Measurements from ENCODE around the gene CLEC4C. TPM values are rescaled to one million over a fixed set of nuclear protein-coding genes. Genes with fewer than 3 reads are reported as not detected.

The CLEC4C gene
- total and polyA plus RNA-seq, 10 of the 15 experiments (the other 5 are each of a cell fraction or from before 2014, with no cell fraction given): 0.38 to 12.2 (median 4.6) TPM

DNA sequence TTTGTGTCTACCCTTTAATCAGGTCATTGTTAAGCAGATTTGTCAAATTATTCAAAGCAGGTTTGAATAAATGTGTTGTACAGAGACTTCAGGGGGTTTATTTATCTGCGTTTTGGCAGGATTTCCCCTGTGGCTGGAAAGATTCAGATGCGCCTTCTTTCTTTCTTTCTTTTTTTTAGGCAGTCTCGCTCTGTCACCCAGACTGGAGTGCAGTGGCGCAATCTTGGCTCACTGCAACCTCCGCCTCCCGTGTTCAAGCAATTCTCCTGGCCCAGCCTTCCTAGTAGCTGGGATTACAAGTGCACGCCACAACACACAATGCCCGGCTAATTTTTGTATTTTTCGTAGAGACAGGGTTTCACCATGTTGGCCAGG, 11.6 kb upstream of the CLEC4C start:
- no peak overlapping the region for H3K9ac ChIP-seq (ENCODE audit: control insufficient read depth, insufficient read depth, low read length)
- ChIA-PET SMC1A (ENCODE audit: uncharacterized antibody, unreplicated experiment) (no interaction called here), RAD21 (ENCODE audit: unreplicated experiment) (interaction anchor here (0.7 kb wide), 1 partner anchor 139 kb away, joined by 3 read pairs; no protein-coding TSS in a partner anchor), POLR2A (no interaction called here), CTCF (interaction anchor here (0.9 kb wide), 1 partner anchor 116 kb away, joined by 3 read pairs; no protein-coding TSS in a partner anchor)
- intact Hi-C loops (cut with micrococcal nuclease; ENCODE audit: unreplicated experiment) (no loop called here), in situ Hi-C loops (cut with MboI) (no loop called here)
- H3K4me3 ChIP-seq: no peak overlapping the region
- DNase-seq (ENCODE audit: low read depth, low spot score) (no peak), ATAC-seq (no peak), FAIRE-seq (no peak)
- H3K27ac ChIP-seq (ENCODE audit: control insufficient read depth, insufficient read depth): no peak overlapping the region
- H3K79me2 ChIP-seq (ENCODE audit: control insufficient read depth, insufficient read depth, low read length): no peaks in the 10 kb centered on the region
- H3K4me2 ChIP-seq (ENCODE audit: control insufficient read depth, insufficient read depth): no peak overlapping the region
- BruUV-seq (replicated peaks): no TSS peak
- H3K27me3 ChIP-seq (replicated peaks in 1 of 2; ENCODE audit: control insufficient read depth in 2 of 2, insufficient read depth in 2 of 2, low read length in 1 of 2): no peaks in the 10 kb centered on the region
- H3K4me1 ChIP-seq (ENCODE audit: control insufficient read depth, insufficient read depth, low read length): peaks cover 2% of the 10 kb centered on the region; the same call in 1 of the 2 replicates
- no peaks in the 10 kb centered on the region for H3K9me3 ChIP-seq (replicated peaks; ENCODE audit: control insufficient read depth, insufficient read depth, low read length)
- H4K20me1 ChIP-seq (ENCODE audit: control insufficient read depth, insufficient read depth): no peaks in the 10 kb centered on the region
- H2AFZ ChIP-seq (ENCODE audit: control insufficient read depth, low read depth, low read length): no peak overlapping the region
- 51% methylated on average over 9 of the region's 9 CpGs for WGBS (ENCODE audit: insufficient coverage, insufficient replicate concordance, low lambda C conversion rate, missing lambda C conversion rate)
- no peaks in the 10 kb centered on the region for H3K36me3 ChIP-seq (ENCODE audit: control insufficient read depth in 2 of 2, insufficient read depth in 2 of 2, low read length in 1 of 2)
- TF ChIP-seq SUPT20H (IDR thresholded peaks at IDR 0.05; ENCODE audit: borderline replicate concordance, control insufficient read depth, low read depth, low read length) (no peak), EP300 (IDR thresholded peaks at IDR 0.05; ENCODE audit: borderline replicate concordance in 1 of 2, control insufficient read depth in 1 of 2, low read depth in 2 of 2, low read length in 2 of 2) (no peak), MEF2A (IDR thresholded peaks at IDR 0.05; ENCODE audit: insufficient read depth, low read depth, low read length) (no peak), CBFB (IDR thresholded peaks at IDR 0.05; ENCODE audit: low read depth) (no peak), ZNF207 (IDR thresholded peaks at IDR 0.05; ENCODE audit: borderline replicate concordance) (no peak), ZNF622 (IDR thresholded peaks at IDR 0.05) (no peak), MTA3 (IDR thresholded peaks at IDR 0.05; ENCODE audit: borderline replicate concordance, low read length) (no peak), HCFC1 (IDR thresholded peaks at IDR 0.05; ENCODE audit: low read length) (no peak), SMAD1 (IDR thresholded peaks at IDR 0.05; ENCODE audit: low read depth, partially characterized antibody) (no peak), SP1 (IDR thresholded peaks at IDR 0.05; ENCODE audit: low read depth, low read length) (no peak)
- TF ChIP-seq, protein P1, sequence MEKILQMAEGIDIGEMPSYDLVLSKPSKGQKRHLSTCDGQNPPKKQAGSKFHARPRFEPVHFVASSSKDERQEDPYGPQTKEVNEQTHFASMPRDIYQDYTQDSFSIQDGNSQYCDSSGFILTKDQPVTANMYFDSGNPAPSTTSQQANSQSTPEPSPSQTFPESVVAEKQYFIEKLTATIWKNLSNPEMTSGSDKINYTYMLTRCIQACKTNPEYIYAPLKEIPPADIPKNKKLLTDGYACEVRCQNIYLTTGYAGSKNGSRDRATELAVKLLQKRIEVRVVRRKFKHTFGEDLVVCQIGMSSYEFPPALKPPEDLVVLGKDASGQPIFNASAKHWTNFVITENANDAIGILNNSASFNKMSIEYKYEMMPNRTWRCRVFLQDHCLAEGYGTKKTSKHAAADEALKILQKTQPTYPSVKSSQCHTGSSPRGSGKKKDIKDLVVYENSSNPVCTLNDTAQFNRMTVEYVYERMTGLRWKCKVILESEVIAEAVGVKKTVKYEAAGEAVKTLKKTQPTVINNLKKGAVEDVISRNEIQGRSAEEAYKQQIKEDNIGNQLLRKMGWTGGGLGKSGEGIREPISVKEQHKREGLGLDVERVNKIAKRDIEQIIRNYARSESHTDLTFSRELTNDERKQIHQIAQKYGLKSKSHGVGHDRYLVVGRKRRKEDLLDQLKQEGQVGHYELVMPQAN (conservative IDR thresholded peaks at IDR 0.05): no peak
- TF ChIP-seq, protein P2, sequence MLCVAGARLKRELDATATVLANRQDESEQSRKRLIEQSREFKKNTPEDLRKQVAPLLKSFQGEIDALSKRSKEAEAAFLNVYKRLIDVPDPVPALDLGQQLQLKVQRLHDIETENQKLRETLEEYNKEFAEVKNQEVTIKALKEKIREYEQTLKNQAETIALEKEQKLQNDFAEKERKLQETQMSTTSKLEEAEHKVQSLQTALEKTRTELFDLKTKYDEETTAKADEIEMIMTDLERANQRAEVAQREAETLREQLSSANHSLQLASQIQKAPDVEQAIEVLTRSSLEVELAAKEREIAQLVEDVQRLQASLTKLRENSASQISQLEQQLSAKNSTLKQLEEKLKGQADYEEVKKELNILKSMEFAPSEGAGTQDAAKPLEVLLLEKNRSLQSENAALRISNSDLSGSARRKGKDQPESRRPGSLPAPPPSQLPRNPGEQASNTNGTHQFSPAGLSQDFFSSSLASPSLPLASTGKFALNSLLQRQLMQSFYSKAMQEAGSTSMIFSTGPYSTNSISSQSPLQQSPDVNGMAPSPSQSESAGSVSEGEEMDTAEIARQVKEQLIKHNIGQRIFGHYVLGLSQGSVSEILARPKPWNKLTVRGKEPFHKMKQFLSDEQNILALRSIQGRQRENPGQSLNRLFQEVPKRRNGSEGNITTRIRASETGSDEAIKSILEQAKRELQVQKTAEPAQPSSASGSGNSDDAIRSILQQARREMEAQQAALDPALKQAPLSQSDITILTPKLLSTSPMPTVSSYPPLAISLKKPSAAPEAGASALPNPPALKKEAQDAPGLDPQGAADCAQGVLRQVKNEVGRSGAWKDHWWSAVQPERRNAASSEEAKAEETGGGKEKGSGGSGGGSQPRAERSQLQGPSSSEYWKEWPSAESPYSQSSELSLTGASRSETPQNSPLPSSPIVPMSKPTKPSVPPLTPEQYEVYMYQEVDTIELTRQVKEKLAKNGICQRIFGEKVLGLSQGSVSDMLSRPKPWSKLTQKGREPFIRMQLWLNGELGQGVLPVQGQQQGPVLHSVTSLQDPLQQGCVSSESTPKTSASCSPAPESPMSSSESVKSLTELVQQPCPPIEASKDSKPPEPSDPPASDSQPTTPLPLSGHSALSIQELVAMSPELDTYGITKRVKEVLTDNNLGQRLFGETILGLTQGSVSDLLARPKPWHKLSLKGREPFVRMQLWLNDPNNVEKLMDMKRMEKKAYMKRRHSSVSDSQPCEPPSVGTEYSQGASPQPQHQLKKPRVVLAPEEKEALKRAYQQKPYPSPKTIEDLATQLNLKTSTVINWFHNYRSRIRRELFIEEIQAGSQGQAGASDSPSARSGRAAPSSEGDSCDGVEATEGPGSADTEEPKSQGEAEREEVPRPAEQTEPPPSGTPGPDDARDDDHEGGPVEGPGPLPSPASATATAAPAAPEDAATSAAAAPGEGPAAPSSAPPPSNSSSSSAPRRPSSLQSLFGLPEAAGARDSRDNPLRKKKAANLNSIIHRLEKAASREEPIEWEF (IDR thresholded peaks at IDR 0.05; ENCODE audit: insufficient replicate concordance, low read depth, low read length): no peak
- TF ChIP-seq, protein P3, sequence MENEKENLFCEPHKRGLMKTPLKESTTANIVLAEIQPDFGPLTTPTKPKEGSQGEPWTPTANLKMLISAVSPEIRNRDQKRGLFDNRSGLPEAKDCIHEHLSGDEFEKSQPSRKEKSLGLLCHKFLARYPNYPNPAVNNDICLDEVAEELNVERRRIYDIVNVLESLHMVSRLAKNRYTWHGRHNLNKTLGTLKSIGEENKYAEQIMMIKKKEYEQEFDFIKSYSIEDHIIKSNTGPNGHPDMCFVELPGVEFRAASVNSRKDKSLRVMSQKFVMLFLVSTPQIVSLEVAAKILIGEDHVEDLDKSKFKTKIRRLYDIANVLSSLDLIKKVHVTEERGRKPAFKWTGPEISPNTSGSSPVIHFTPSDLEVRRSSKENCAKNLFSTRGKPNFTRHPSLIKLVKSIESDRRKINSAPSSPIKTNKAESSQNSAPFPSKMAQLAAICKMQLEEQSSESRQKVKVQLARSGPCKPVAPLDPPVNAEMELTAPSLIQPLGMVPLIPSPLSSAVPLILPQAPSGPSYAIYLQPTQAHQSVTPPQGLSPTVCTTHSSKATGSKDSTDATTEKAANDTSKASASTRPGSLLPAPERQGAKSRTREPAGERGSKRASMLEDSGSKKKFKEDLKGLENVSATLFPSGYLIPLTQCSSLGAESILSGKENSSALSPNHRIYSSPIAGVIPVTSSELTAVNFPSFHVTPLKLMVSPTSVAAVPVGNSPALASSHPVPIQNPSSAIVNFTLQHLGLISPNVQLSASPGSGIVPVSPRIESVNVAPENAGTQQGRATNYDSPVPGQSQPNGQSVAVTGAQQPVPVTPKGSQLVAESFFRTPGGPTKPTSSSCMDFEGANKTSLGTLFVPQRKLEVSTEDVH (IDR thresholded peaks at IDR 0.05; ENCODE audit: low read depth, partially characterized antibody): no peak
